Lung (tissue), 12 donors: ENCODE measurements around the gene RAB3IL1. TPM values are rescaled to one million over a fixed set of nuclear protein-coding genes. Genes with fewer than 3 reads are reported as not detected.

Experiments
- ATAC-seq: fragments of 200-7000 bp; cut with Tn5 transposase; one replicate; pipeline ENCODE4 v1.9.1; 2020; ENCODE audit warnings: moderate number of reproducible peaks; ENCODE audit not compliant: insufficient read depth, low FRiP score
- DNase-seq, 3 donors: peaks; one replicate each; pipeline ENCODE4 v3.0.0-alpha.2; 2013 to 2017
- H3K27ac ChIP-seq, 2 donors: one replicate each; pipeline ENCODE4 v1.5.1; 2013; ENCODE audit warnings: mild to moderate bottlenecking in 2 of 2, moderate library complexity in 2 of 2, control low read depth in 1 of 2, inconsistent platforms in 1 of 2, low read depth in 1 of 2, low read length in 1 of 2
- H3K27me3 ChIP-seq, 3 donors: one replicate each; pipeline ENCODE4 v1.5.1; 2013; ENCODE audit warnings: low read length in 2 of 3; ENCODE audit not compliant: control insufficient read depth in 3 of 3, insufficient read depth in 3 of 3
- H3K36me3 ChIP-seq, 4 donors: one replicate each; pipeline ENCODE4 v1.5.1; 2013; ENCODE audit warnings: low read length in 4 of 4, mild to moderate bottlenecking in 1 of 4, moderate library complexity in 1 of 4; ENCODE audit not compliant: control insufficient read depth in 4 of 4, insufficient read depth in 4 of 4
- H3K4me1 ChIP-seq, 5 donors: one replicate each; pipeline ENCODE4 v1.5.1; 2013; ENCODE audit warnings: low read length in 5 of 5, mild to moderate bottlenecking in 2 of 5, moderate library complexity in 1 of 5; ENCODE audit not compliant: control insufficient read depth in 5 of 5, insufficient read depth in 5 of 5
- H3K4me3 ChIP-seq: one replicate; pipeline ENCODE4 v1.5.1; 2013; ENCODE audit warnings: mild to moderate bottlenecking, control low read depth, moderate library complexity
- H3K9ac ChIP-seq, 2 donors: one replicate each; pipeline ENCODE4 v1.5.1; 2013; ENCODE audit warnings: low read length in 2 of 2, control low read depth in 1 of 2; ENCODE audit not compliant: insufficient read depth in 1 of 2
- H3K9me3 ChIP-seq, 4 donors: one replicate each; pipeline ENCODE4 v1.5.1; 2013; ENCODE audit warnings: low read length in 3 of 4, mild to moderate bottlenecking in 1 of 4, moderate library complexity in 1 of 4; ENCODE audit not compliant: control insufficient read depth in 4 of 4, insufficient read depth in 3 of 4
- CTCF ChIP-seq: IDR thresholded peaks from 2 replicates; pipeline ENCODE4 v1.5.1; 2012; ENCODE audit warnings: mild to moderate bottlenecking; ENCODE audit errors: control extremely low read depth, extremely low read depth
- WGBS, 2 donors: extraction: QIAGEN DNeasy Blood & Tissue Kit; methylation state at CpG; one replicate each; pipeline ENCODE4 v1.1.7; 2013; 5-methylcytosine and 5-hydroxymethylcytosine counted together
- polyA plus RNA-seq, 2 donors: library from polyadenylated mRNA; stranded (reverse); fragments of 200-250 nt; gene quantifications; one replicate each; pipeline ENCODE4 v1.2.1, GENCODE V29; 2013
- total RNA-seq, 2 donors: library from RNA; depleted of rRNA in 1 of 2; stranded (reverse); fragments of >200 nt in 1 of 2; gene quantifications; one replicate each; pipeline ENCODE4 v1.2.1, GENCODE V29; 2014 to 2021
- donor health status: control.
- donor health status: control.
- donor health status: Bipolar disorder and iron deficiency.
- donor health status: healthy.
- donor health status: DM: yes; HTN: yes; CAD: no.

Gene RAB3IL1
- total and polyA plus RNA-seq, 4 donors: 6.7 to 20.8 (median 9.8) TPM

- WGBS, 2 donors: 84 to 91% methylated on average over 7 of the region's 7 CpGs
- DNase-seq: no peak
- TF ChIP-seq CTCF: no peak
- ATAC-seq: no peak
- Histone ChIP-seq H3K27me3 (peaks cover 0 to 3% (median 0%) of the 10 kb centered on the region in 3 donors), H3K4me1 (peaks cover 0 to 14% (median 2%) of the 10 kb centered on the region in 5 donors), H3K36me3 (peaks cover 0 to 20% (median 12%) of the 10 kb centered on the region in 4 donors), H3K9me3 (no peaks in the 10 kb centered on the region), H3K27ac (no peak overlapping the region), H3K4me3 (no peak overlapping the region), H3K9ac (no peak overlapping the region)
Observed at GRCh38 chr11:61957021-61957770, 39.8 kb upstream of the RAB3IL1 start.

- Histone ChIP-seq H3K36me3 (peaks cover 0 to 13% (median 11%) of the 10 kb centered on the region in 4 donors), H3K9ac (no peak overlapping the region), H3K4me3 (no peak overlapping the region), H3K4me1 (peaks cover 0 to 7% (median 2%) of the 10 kb centered on the region in 5 donors), H3K27ac (peak overlapping the region in 1 of 2 donors; percentile 2), H3K27me3 (peaks cover 0 to 3% (median 0%) of the 10 kb centered on the region in 3 donors), H3K9me3 (no peaks in the 10 kb centered on the region)
- ATAC-seq (no peak), DNase-seq (no peak)
- WGBS, 2 donors: 93 to 96% methylated on average over 20 of the region's 20 CpGs
- no peak for TF ChIP-seq CTCF
Observed at GRCh38 chr11:61956191-61957020, 39.0 kb upstream of the RAB3IL1 start.

GRCh38 chr11:61955422-61956135, 38.2 kb upstream of the RAB3IL1 start:
- peaks cover 0 to 3% (median 0%) of the 10 kb centered on the region in 3 donors for H3K27me3 ChIP-seq
- 5 to 8% methylated on average over 43 to 56 of the region's 56 CpGs for WGBS, 2 donors
- H3K36me3 ChIP-seq: peaks cover 0 to 13% (median 11%) of the 10 kb centered on the region in 4 donors
- H3K9ac ChIP-seq: no peak overlapping the region
- TF ChIP-seq CTCF: no peak
- peak overlapping the region; percentile 6 to 81 for H3K27ac ChIP-seq
- peaks cover 0 to 5% (median 0%) of the 10 kb centered on the region in 5 donors for H3K4me1 ChIP-seq
- ATAC-seq: peak; percentile 12
- DNase-seq: peak in 2 of 3 donors; percentile 38 to 51
- H3K4me3 ChIP-seq: peak overlapping the region; percentile 33
- H3K9me3 ChIP-seq: no peaks in the 10 kb centered on the region
